Neural progenitor cell (in vitro differentiated cells): Measurements from ENCODE around the gene CGREF1. TPM values are rescaled to one million over a fixed set of nuclear protein-coding genes. Genes with fewer than 3 reads are reported as not detected.

Experiments used
- DNase-seq: peaks from one replicate; pipeline ENCODE4 v3.0.0-alpha.2; 2016; ENCODE audit warnings: low spot score
- H2AFZ ChIP-seq: fragments of 200-600 bp; sonication (generic); replicated peaks from 2 replicates; pipeline ENCODE4 v1.6.1; 2016; ENCODE audit warnings: antibody characterized with exemption
- H3F3A ChIP-seq: fragments of 200-600 bp; sonication (generic); 2 replicates; pipeline ENCODE4 v1.6.1; 2016; ENCODE audit warnings: antibody characterized with exemption, low read depth
- H3K27ac ChIP-seq: fragments of 200-600 bp; sonication (generic); 2 replicates; pipeline ENCODE4 v1.5.1; 2016; ENCODE audit warnings: mild to moderate bottlenecking
- H3K27me3 ChIP-seq: fragments of 200-600 bp; sonication (generic); 2 replicates; pipeline ENCODE4 v1.6.1; 2016; ENCODE audit warnings: mild to moderate bottlenecking, moderate library complexity
- H3K36me3 ChIP-seq: fragments of 200-600 bp; sonication (generic); 2 replicates; pipeline ENCODE4 v1.5.1; 2016
- H3K4me1 ChIP-seq: fragments of 200-600 bp; sonication (generic); 2 replicates; pipeline ENCODE4 v1.6.1; 2016; ENCODE audit warnings: mixed run types
- H3K4me2 ChIP-seq: fragments of 200-600 bp; sonication (generic); 2 replicates; pipeline ENCODE4 v1.6.1; 2016
- H3K4me3 ChIP-seq: fragments of 200-600 bp; sonication (generic); 2 replicates; pipeline ENCODE4 v1.5.1; 2016
- H3K79me2 ChIP-seq: fragments of 200-600 bp; sonication (generic); 2 replicates; pipeline ENCODE4 v1.6.1; 2016; ENCODE audit warnings: low read depth
- H3K9ac ChIP-seq: fragments of 200-600 bp; sonication (generic); 2 replicates; pipeline ENCODE4 v1.6.1; 2016
- H3K9me3 ChIP-seq: fragments of 200-600 bp; sonication (generic); 2 replicates; pipeline ENCODE4 v1.5.1; 2016; ENCODE audit warnings: low read depth
- H4K20me1 ChIP-seq: fragments of 200-600 bp; sonication (generic); 2 replicates; pipeline ENCODE4 v1.6.1; 2016; ENCODE audit warnings: low read depth
- H3K27ac Mint-ChIP-seq: 3 replicates; pipeline ENCODE4 v1.8.0; 2021; ENCODE audit warnings: mixed read lengths
- H3K27me3 Mint-ChIP-seq: 2 replicates; pipeline ENCODE4 v1.8.0; 2022; ENCODE audit warnings: low read depth, mild to moderate bottlenecking, inconsistent platforms, moderate library complexity, mixed read lengths; ENCODE audit not compliant: insufficient read depth
- H3K36me3 Mint-ChIP-seq: 3 replicates; pipeline ENCODE4 v1.8.0; 2021; ENCODE audit warnings: mixed read lengths
- H3K4me1 Mint-ChIP-seq: 3 replicates; pipeline ENCODE4 v1.8.0; 2021; ENCODE audit warnings: mixed read lengths
- H3K4me3 Mint-ChIP-seq: 3 replicates; pipeline ENCODE4 v1.8.0; 2021; ENCODE audit warnings: mild to moderate bottlenecking, moderate library complexity, mixed read lengths
- H3K9me3 Mint-ChIP-seq: 3 replicates; pipeline ENCODE4 v1.8.0; 2020; ENCODE audit warnings: mixed read lengths
- CTCF ChIP-seq: fragments of 200-600 bp; sonication (generic); IDR thresholded peaks from 2 replicates; pipeline ENCODE4 v1.5.1; 2017; ENCODE audit warnings: antibody characterized with exemption, mild to moderate bottlenecking
- EZH2 ChIP-seq: fragments of 200-600 bp; sonication (generic); IDR thresholded peaks from 2 replicates; pipeline ENCODE4 v1.6.1; 2017; ENCODE audit warnings: antibody characterized with exemption, mild to moderate bottlenecking, moderate library complexity
- EZH2phosphoT487 ChIP-seq: fragments of 200-600 bp; sonication (generic); IDR thresholded peaks from 2 replicates; pipeline ENCODE4 v1.6.1; 2017; ENCODE audit warnings: antibody characterized with exemption
- total RNA-seq: library from RNA; depleted of rRNA; stranded (reverse); fragments of >200 nt; gene quantifications from 2 replicates; pipeline ENCODE4 v1.2.3, GENCODE V29; 2015; ENCODE audit warnings: low replicate concordance

Gene CGREF1
- total RNA-seq, 1 donor from 2014 or later, result 3.0 TPM

GRCh38 chr2:27135478-27135955 is 16.6 kb upstream of the CGREF1 start:
- Mint-ChIP-seq H3K4me3 (peak overlapping the region; percentile 95), H3K36me3 (peaks cover 9% of the 10 kb centered on the region), H3K4me1 (peaks cover 13% of the 10 kb centered on the region), H3K9me3 (no peaks in the 10 kb centered on the region), H3K27ac (no peak overlapping the region), H3K27me3 (peaks cover 7% of the 10 kb centered on the region)
- Histone ChIP-seq H3K36me3 (no peaks in the 10 kb centered on the region), H3K4me2 (no peak overlapping the region), H3K4me3 (no peak overlapping the region), H3K79me2 (peaks cover 17% of the 10 kb centered on the region), H3K4me1 (peaks cover 6% of the 10 kb centered on the region), H3K9me3 (no peaks in the 10 kb centered on the region), H3F3A (peaks cover 8% of the 10 kb centered on the region), H3K9ac (no peak overlapping the region), H3K27ac (no peak overlapping the region), H4K20me1 (peaks cover 15% of the 10 kb centered on the region), H2AFZ (peak overlapping the region; percentile 61), H3K27me3 (no peaks in the 10 kb centered on the region)
- no peak for TF ChIP-seq EZH2
- no peak for TF ChIP-seq EZH2phosphoT487
- no peak for TF ChIP-seq CTCF
- no peak for DNase-seq

GRCh38 chr2:27134781-27135477 is 16.0 kb upstream of the CGREF1 start:
- no peaks in the 10 kb centered on the region for H3K9me3 Mint-ChIP-seq
- Histone ChIP-seq H3K9me3 (no peaks in the 10 kb centered on the region), H3K36me3 (no peaks in the 10 kb centered on the region), H3K4me1 (peaks cover 6% of the 10 kb centered on the region), H2AFZ (peak overlapping the region; percentile 61), H3K27me3 (no peaks in the 10 kb centered on the region), H4K20me1 (peaks cover 15% of the 10 kb centered on the region), H3K9ac (no peak overlapping the region), H3K4me3 (peak overlapping the region; percentile 83), H3F3A (peaks cover 8% of the 10 kb centered on the region), H3K79me2 (peaks cover 17% of the 10 kb centered on the region), H3K27ac (no peak overlapping the region), H3K4me2 (peak overlapping the region; percentile 83)
- DNase-seq, result no peak
- peaks cover 12% of the 10 kb centered on the region for H3K36me3 Mint-ChIP-seq
- no peak overlapping the region for H3K27ac Mint-ChIP-seq
- peak overlapping the region; percentile 95 for H3K4me3 Mint-ChIP-seq
- TF ChIP-seq EZH2phosphoT487 (no peak), EZH2 (no peak), CTCF (no peak)
- H3K4me1 Mint-ChIP-seq, result peaks cover 13% of the 10 kb centered on the region
- peaks cover 7% of the 10 kb centered on the region for H3K27me3 Mint-ChIP-seq

- H2AFZ ChIP-seq, result peak within 1 kb of the TSS; percentile 77
Measured at GRCh38 chr2:27133905-27134780, 15.2 kb upstream of the CGREF1 start, which contains the start of gene PREB. PREB (minus strand) TSS chr2:27134636; CDS start chr2:27134421, 215 bp downstream.

More at GRCh38 chr2:27133905-27134780, 15.2 kb upstream of the CGREF1 start, which contains the start of gene PREB:
- H3K4me3 ChIP-seq, result peak within 1 kb of the TSS; percentile 83
- peaks cover 8% of the 10 kb centered on the region for H3F3A ChIP-seq
- H3K4me3 Mint-ChIP-seq, result peak within 1 kb of the TSS; percentile 95
- H3K36me3 ChIP-seq, result no peaks in the 10 kb centered on the region
- H3K4me1 Mint-ChIP-seq, result peaks cover 13% of the 10 kb centered on the region
- H3K36me3 Mint-ChIP-seq, result peaks cover 16% of the 10 kb centered on the region
- TF ChIP-seq EZH2phosphoT487 (no peak), CTCF (peak; percentile 54), EZH2 (peak; percentile 35)
- H3K27ac Mint-ChIP-seq, result no peak within 1 kb of the TSS
- no peak within 1 kb of the TSS for H3K27ac ChIP-seq
- no peaks in the 10 kb centered on the region for H3K27me3 ChIP-seq
- H3K79me2 ChIP-seq, result peaks cover 17% of the 10 kb centered on the region
- H3K9me3 ChIP-seq, result no peaks in the 10 kb centered on the region
- H3K9ac ChIP-seq, result peak within 1 kb of the TSS; percentile 81
- peaks cover 10% of the 10 kb centered on the region for H3K27me3 Mint-ChIP-seq
- H3K9me3 Mint-ChIP-seq, result no peaks in the 10 kb centered on the region
- DNase-seq, result peak; percentile 99
- peaks cover 6% of the 10 kb centered on the region for H3K4me1 ChIP-seq
- H3K4me2 ChIP-seq, result peak within 1 kb of the TSS; percentile 83
- peaks cover 15% of the 10 kb centered on the region for H4K20me1 ChIP-seq
